Measurements from ENCODE around the gene SATB1. TPM values are rescaled to one million over a fixed set of nuclear protein-coding genes. Genes with fewer than 3 reads are reported as not detected.
A peak's percentile ranks its signal among the peaks of the same experiment; 100 is the strongest.
"Not testable (repeated sequence)": the region's sequence is repeated elsewhere in the genome, so short reads cannot be mapped to it uniquely, and the experiment has no call there.

The SATB1 gene
- total RNA-seq, result 406 TPM

DNA sequence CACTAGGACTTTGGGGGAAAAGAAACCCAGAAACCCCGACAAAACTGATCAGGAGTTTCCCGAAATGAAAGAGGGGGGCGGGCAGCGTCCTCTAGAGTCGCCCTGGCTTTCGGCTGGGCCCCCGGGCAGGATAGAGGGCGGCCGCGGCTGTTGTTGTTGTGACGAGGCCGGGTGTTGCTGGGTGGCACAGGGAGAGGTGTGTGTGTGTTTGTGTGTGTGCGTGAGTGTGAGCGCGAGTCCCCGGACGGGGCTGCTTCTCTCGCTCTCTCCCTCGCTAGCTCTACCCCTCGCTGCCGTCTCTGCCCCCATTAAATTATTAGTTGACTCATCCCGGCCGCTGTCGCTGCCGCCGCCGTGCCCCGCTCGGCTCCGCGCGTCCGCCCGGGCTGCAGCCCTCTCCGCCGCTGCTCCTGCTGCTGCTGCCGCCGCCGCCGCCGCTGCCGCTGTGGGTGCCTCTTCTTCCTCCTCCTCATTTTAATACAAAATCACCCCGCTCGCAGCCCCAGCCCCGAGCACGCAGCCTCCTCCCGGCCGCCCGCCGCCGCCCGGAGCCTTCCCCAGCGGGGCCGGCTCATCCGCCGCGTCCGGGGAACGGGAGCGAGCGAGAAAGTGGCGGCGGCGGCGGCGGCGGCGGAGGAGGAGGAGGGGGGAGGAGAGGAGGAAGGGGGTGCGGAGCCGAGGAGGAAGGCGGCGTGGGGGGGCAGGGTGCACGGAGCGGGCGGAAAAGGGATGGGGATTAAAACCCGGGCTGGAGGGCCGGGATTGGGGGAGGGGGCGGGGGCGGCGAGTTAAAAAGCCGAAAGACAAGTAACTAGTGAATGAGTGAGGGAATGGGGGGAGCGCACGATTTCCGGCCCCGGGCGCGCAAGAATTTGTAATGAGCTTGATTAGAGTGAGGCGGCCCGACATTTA lies at the start of gene SATB1:
Gene SATB1, minus strand, starts transcription at position 611 of the 912 bp plus-strand sequence. CDS start 4,372 bp downstream, outside the sequence.
- Histone ChIP-seq H3K9me3 (ENCODE audit: low read depth, low read length) (no peaks in the 10 kb centered on the region), H3K27me3 (ENCODE audit: insufficient read depth, low read length) (no peaks in the 10 kb centered on the region), H3K4me1 (ENCODE audit: insufficient read depth, low read length) (peaks cover 24% of the 10 kb centered on the region), H3K4me3 (ENCODE audit: low read length) (peak within 1 kb of the TSS; percentile 81)

DNA sequence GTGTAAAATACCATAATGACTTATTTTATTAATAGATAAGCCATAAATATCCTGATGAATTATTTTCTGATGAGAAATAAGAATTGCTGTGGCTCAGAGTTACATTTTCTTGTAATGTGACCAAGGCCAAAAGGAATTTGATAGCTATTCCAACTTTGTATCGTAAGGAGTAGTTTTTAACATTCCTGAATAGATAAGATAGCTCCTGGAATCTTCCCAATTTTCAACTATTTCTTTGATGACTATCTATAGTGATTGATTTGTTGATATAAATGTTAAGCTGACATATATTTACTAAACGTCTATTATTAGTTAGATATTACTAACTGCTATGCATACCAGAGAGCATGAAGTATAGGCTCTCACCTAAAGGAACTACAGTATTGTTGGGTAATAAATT lies 49.1 kb upstream of the SATB1 start:
- H3K27me3 ChIP-seq (ENCODE audit: insufficient read depth, low read length), result no peaks in the 10 kb centered on the region
- no peaks in the 10 kb centered on the region for H3K9me3 ChIP-seq (ENCODE audit: low read depth, low read length)
- H3K4me3 ChIP-seq (ENCODE audit: low read length), result no peak overlapping the region
- no peaks in the 10 kb centered on the region for H3K4me1 ChIP-seq (ENCODE audit: insufficient read depth, low read length)

DNA sequence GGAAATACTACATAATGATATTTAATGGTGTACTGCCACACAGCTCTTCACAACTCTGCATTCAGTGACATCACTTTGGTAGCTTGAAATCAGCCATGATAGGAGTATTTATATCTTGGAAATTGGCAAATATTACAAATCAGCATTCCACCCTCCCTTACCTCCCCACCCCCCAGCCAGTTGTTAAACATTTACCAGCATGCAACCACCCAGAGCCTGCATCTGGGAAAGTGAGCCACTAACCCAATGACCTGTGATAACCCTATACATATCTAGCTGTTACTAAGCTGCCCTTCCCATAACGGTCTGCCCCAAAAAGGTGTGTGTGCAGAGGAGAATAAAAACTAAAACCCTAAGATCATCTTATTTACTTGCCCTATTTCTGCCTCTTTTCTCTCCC lies 44.6 kb upstream of the SATB1 start:
- H3K4me3 ChIP-seq (ENCODE audit: low read length), result no peak overlapping the region
- no peaks in the 10 kb centered on the region for H3K27me3 ChIP-seq (ENCODE audit: insufficient read depth, low read length)
- H3K4me1 ChIP-seq (ENCODE audit: insufficient read depth, low read length), result no peaks in the 10 kb centered on the region
- no peaks in the 10 kb centered on the region for H3K9me3 ChIP-seq (ENCODE audit: low read depth, low read length)

DNA sequence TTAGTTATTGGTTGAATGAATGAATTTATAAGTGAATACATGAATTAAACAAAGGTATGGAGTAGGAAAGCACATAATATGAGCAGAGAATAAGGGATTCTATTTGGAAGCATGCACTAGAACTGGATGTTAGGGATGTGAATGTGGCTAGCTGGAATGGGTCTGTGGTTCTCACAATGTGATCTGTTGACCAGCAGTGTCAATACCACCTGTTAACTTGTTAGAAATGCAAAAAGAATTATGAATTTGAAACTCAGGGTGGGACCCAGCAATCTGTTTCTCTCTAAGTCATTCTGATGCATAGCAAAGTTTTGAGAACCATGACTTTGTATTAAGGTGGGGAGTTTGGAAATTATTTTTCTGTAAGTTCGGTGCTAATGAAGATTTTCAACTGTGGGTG lies 41.0 kb upstream of the SATB1 start:
- no peaks in the 10 kb centered on the region for H3K27me3 ChIP-seq (ENCODE audit: insufficient read depth, low read length)
- H3K4me3 ChIP-seq (ENCODE audit: low read length), result no peak overlapping the region
- H3K9me3 ChIP-seq (ENCODE audit: low read depth, low read length), result no peaks in the 10 kb centered on the region
- no peaks in the 10 kb centered on the region for H3K4me1 ChIP-seq (ENCODE audit: insufficient read depth, low read length)

DNA sequence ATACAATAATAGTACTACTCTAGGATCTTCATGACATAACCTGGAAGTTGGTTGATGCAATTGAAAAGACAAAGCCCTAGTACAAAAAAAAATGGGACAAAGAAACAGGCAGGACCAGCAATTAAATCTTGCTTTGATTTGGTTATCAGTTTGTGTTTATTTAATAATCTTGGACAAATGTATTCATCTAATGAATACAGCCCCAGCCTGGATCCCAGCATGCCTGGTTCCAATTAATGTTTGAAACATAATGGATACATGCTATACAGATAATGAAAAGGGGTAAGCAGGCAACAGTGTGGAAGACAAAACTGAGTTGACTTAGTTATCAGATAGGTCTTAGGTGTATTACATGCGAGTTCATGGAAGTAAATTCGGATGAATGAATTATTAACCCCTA lies 29.6 kb upstream of the SATB1 start:
- Histone ChIP-seq H3K27me3 (ENCODE audit: insufficient read depth, low read length) (no peaks in the 10 kb centered on the region), H3K4me3 (ENCODE audit: low read length) (no peak overlapping the region)

DNA sequence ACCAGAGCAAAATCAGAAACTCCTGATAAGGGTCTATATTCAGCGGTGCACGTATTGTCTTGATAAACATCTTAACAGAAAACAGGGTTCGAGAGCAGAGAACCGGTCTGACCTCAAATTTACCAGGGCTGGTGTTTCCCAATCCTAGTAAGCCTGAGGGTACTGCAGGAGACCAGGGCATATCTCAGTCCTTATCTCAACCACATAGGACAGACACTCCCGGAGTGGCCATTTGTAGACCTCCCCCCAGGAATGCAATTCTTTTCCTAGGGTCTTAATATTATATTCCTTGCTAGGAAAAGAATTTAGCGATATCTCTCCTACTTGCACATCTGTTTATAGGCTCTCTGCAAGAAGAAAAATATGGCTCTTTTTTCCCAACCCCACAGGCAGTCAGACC lies 24.5 kb upstream of the SATB1 start:
- not testable (repeated sequence) for H3K4me3 ChIP-seq (ENCODE audit: low read length); H3K27me3 ChIP-seq (ENCODE audit: insufficient read depth, low read length); H3K9me3 ChIP-seq (ENCODE audit: low read depth, low read length)
- H3K4me1 ChIP-seq (ENCODE audit: insufficient read depth, low read length), result peaks cover 12% of the 10 kb centered on the region

More for the DNA sequence above, 29.6 kb upstream of the SATB1 start:
- H3K4me1 ChIP-seq (ENCODE audit: insufficient read depth, low read length), result no peaks in the 10 kb centered on the region
- H3K9me3 ChIP-seq (ENCODE audit: low read depth, low read length), result no peaks in the 10 kb centered on the region

DNA sequence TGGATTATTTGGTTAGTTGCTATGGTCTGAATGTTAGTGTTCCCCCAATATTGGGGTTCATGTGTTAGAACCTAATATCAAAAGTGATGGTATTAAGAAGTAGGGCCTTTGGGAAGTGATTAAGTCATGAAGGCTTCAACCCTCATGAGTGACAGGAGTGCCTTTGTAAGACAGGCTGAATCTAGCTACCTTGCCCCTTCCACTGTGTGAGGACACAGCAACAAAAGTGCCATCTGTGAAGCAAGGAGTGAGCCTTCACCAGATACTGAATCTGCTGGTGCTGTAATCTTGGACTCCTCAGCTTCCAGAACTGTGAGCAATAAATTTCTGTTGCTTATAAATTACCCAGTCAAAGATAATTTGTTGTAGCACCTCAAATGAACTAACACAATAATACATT lies 22.6 kb upstream of the SATB1 start:
- Histone ChIP-seq H3K4me1 (ENCODE audit: insufficient read depth, low read length) (peaks cover 21% of the 10 kb centered on the region), H3K27me3 (ENCODE audit: insufficient read depth, low read length) (no peaks in the 10 kb centered on the region), H3K4me3 (ENCODE audit: low read length) (no peak overlapping the region), H3K9me3 (ENCODE audit: low read depth, low read length) (peaks cover 6% of the 10 kb centered on the region)

DNA sequence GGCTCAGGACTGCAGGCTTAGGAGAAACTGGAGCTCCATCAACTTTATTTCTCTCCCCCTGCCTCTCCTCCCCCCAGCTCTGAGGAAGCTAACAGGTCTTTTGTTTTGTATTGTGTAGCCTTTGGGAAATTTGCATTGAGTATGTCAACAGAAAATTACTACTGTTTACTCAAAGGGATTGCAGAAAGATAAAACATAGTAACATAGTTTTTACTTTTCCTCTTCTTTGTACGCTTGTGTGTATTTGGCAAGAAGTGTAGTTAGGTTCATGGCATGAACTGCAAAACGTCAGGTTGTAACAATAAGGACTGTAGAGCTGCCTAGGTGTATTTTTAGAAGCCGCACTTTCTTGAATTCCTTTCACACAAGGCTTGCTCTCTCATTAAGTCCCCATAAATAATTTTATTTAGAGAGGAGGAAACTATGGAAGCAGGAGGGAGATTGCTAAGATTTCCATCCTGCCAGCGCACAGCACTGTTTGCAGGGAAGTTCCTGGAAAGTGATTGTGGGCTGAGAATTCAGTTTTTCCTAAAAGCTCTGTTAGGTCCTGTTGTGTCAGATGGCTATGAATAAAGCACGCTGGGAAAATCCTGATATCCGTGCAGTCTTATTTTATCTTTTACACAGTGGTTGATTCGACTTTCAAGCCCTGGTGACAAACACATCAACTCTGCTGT lies 21.1 kb upstream of the SATB1 start:
- H3K9me3 ChIP-seq (ENCODE audit: low read depth, low read length), result peaks cover 6% of the 10 kb centered on the region
- peaks cover 21% of the 10 kb centered on the region for H3K4me1 ChIP-seq (ENCODE audit: insufficient read depth, low read length)
- no peaks in the 10 kb centered on the region for H3K27me3 ChIP-seq (ENCODE audit: insufficient read depth, low read length)
- peak overlapping the region; percentile 45 for H3K4me3 ChIP-seq (ENCODE audit: low read length)

DNA sequence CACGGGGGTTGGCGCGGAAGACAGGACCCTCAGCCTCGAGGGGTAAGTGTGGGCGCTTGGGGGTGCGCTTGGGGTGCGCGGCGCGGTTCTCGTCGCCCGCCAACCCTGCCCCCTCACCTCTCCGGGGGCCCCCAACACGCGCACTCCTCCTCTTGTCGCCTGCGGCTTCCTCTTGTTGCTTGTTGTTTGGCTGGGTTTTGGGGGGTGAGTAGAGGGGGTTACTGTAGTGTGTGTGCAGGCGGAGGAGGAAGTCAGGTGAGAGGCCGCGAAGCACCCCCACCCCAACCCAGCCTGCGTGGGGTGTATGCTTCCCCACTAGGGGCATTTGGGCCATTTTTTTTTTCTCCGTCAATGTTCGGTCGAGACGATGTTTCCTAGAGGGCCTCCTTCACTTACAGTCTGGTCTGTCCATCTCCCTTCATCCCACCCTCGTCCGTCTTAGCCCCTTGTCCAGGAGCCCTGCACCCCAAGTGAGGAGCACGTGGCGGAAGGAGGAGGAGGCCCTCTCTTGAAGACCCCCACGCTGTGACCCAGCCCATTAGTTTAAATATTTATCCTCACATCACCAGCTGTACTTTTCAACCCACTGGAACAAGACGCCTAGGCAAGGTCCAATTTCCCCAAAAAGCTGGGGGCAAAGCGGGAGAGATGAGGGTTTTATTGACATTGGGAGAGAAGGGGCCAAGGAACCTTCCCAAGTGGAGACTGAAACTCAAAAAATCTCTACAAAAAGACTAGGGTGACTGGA lies 20.4 kb upstream of the SATB1 start:
- Histone ChIP-seq H3K4me1 (ENCODE audit: insufficient read depth, low read length) (peaks cover 21% of the 10 kb centered on the region), H3K27me3 (ENCODE audit: insufficient read depth, low read length) (no peaks in the 10 kb centered on the region), H3K9me3 (ENCODE audit: low read depth, low read length) (peaks cover 6% of the 10 kb centered on the region), H3K4me3 (ENCODE audit: low read length) (peak overlapping the region; percentile 45)

DNA sequence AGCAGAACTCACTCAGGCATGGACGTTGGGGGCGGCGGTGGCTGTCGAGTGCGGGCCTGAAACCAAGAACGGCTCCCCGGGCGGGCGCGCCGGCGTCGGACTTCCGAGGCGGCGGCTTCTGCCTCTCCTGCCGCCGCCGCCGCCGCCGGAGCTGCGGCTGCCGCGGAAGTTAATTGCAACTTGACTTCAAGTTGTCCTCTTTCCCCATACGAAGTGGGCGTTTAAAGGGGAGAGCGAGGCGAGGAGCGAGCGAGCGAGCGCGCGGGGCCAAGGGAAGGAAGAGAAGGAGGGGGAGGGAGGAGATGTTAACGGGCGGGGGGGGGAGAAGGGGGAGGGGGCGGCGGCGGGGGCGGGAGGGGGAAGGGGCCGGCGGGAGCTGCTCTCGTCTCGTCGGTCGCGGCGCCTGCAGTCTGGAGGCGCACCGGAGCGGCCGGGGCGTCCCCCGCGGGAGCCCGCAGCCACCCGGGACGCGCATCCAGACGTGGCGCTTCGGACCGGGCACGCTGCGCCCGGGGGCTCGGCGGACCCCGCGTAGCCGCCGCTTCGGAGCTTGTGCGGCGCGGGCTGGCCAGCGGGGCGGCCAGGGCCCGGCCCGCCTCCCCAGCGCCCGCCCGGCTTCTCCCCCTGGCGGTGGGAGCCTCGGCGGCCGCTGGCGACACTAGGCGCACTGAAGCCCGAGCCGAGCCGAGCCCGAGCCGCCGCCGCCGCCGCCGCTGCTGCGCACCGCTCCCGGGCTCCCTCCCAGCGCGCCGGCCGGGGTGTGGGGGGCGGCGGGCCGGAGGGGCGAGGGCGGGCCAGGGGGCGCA lies 19.7 kb upstream of the SATB1 start:
- Histone ChIP-seq H3K4me3 (ENCODE audit: low read length) (peak overlapping the region; percentile 79), H3K27me3 (ENCODE audit: insufficient read depth, low read length) (no peaks in the 10 kb centered on the region), H3K9me3 (ENCODE audit: low read depth, low read length) (peaks cover 6% of the 10 kb centered on the region), H3K4me1 (ENCODE audit: insufficient read depth, low read length) (peaks cover 25% of the 10 kb centered on the region)

DNA sequence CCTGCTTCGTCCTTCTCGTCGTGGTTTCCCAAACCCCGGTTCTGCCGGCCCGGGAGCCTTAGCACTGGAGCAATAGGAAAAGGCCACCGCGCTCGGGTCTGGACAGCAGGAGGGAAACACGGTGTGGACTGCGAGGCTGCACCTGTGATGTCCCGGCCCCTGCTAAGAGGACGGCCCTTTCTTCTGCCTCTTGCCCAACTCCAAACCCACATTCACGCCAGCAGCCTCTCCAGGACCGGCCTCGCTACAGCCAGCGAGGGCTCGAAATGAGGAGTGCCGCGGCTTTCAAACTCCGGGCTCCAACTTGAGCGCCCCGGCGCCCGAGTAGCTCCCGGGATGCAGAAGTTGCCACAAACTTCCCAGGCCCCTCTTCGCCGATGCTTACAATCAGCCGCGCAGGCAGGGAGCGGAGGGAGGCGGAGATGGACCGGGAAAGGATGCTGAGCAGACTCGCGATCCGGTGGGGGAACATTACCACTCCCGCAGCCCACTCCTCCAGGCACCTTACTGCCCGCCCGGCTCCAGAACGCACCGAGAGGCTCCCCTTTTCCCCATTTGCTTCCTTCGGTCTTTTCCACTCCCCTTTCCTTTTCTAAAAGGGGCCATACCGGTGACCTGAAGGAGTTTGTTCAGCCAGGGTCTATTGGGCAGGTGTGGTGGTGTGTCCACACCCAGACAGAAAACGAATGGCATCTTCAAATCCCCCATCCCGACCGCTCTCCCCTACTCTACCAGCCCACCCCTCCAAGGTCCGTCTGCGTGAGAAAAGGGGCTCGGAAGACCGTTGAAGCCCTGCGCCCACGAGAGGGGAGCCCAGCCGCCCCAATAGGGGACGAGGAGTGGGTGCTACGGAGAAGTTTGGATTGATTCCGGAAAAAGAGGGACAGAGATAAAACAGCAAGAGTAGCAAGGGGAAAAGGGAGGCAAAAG lies 18.8 kb upstream of the SATB1 start:
- Histone ChIP-seq H3K4me3 (ENCODE audit: low read length) (peak overlapping the region; percentile 79), H3K4me1 (ENCODE audit: insufficient read depth, low read length) (peaks cover 25% of the 10 kb centered on the region), H3K9me3 (ENCODE audit: low read depth, low read length) (peaks cover 4% of the 10 kb centered on the region), H3K27me3 (ENCODE audit: insufficient read depth, low read length) (no peaks in the 10 kb centered on the region)

DNA sequence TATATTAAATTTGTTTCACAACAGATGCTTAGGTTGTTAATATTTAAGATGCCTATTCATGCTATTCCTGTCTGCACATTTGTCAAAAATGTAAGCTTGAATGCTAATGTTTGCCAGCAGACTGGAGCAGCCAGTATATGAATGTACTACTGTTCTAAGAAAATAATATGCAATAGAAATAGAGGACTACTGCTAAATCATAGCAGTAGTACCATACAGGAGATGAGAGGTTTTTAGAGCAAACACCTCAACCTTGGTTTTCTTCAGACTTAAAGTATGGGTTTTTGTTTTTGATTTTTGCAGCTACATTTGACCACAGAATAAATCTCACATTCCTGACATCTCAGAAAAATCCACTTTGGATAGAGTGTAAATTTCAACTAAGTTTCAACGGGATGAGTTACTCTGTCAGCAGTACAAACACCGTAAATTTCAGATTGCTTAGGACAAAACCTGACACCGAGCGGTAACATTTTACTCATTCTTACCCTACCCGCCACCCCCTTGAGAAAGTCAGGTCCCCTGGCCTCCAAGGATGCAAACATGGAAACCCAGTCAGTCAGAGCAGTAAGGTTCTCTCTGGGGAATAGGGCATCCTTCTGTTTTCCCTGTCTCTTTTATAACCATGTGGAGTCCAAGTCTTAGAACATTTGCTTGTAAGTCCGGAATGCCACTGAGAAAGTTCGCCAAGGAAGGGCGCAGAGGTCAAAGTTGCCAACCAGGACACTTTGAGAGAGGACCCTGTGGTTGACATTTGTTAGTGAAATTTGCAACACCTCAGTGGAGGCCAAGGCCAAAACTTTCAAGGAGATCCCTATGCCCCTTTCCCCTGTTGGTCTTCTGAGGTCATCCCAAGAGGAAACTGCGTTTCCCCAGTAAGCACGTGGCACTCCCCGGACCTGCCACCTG lies 17.9 kb upstream of the SATB1 start:
- Histone ChIP-seq H3K27me3 (ENCODE audit: insufficient read depth, low read length) (no peaks in the 10 kb centered on the region), H3K4me3 (ENCODE audit: low read length) (peak overlapping the region; percentile 79), H3K9me3 (ENCODE audit: low read depth, low read length) (no peaks in the 10 kb centered on the region), H3K4me1 (ENCODE audit: insufficient read depth, low read length) (peaks cover 33% of the 10 kb centered on the region)

DNA sequence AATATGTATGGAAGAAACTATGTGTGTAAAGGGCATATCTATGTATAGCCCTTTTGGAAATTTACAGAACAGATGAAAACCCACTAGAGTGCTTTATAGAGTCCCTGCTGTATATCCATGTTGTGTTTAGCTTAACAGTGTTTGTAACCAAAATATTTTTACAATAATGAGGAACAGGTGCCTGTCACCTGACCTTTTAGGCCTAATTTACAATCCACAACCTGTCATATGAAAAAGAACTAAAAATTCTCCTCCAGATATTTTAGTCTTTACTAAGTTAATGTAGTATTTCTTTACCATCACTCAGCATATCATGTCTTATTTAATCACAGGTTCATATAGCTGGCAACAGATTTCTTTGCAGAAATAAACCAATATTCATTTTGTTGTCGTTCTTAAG lies 16.4 kb upstream of the SATB1 start:
- H3K27me3 ChIP-seq (ENCODE audit: insufficient read depth, low read length), result no peaks in the 10 kb centered on the region
- peaks cover 33% of the 10 kb centered on the region for H3K4me1 ChIP-seq (ENCODE audit: insufficient read depth, low read length)
- H3K9me3 ChIP-seq (ENCODE audit: low read depth, low read length), result no peaks in the 10 kb centered on the region
- no peak overlapping the region for H3K4me3 ChIP-seq (ENCODE audit: low read length)
